ENCODE data around the gene HOMER2. TPM values are rescaled to one million over a fixed set of nuclear protein-coding genes. Genes with fewer than 3 reads are reported as not detected.

HOMER2 gene
- total and polyA plus RNA-seq, 9 of the 15 experiments (the other 6 are each of a cell fraction or from before 2014, with no cell fraction given) = 0.13 to 0.47 (median 0.29) TPM; not detected in 1

DNA sequence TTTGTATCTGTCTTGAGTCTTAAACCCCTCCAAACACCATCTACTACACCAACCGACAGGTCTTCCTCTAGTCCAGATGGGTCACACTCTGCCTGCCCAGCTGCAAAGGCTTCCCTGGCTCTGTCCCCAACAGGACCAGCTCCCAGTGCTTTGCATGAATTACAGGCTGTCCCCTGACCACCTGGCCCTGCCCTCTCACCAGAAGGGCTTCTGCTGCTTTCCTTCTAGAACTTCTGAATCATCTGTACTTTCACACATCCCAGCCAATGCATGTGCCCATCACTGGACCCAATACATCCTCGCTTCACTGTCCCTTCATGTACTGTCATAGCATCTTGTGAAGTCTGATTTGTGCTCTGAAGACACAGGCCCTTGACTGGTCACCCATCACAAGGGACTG, 53.6 kb downstream of the HOMER2 start (continued):
- TF ChIP-seq, protein P1, sequence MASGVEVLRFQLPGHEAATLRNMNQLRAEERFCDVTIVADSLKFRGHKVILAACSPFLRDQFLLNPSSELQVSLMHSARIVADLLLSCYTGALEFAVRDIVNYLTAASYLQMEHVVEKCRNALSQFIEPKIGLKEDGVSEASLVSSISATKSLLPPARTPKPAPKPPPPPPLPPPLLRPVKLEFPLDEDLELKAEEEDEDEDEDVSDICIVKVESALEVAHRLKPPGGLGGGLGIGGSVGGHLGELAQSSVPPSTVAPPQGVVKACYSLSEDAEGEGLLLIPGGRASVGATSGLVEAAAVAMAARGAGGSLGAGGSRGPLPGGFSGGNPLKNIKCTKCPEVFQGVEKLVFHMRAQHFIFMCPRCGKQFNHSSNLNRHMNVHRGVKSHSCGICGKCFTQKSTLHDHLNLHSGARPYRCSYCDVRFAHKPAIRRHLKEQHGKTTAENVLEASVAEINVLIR (CRISPR knock-in tag; IDR thresholded peaks at IDR 0.05) = no peak
- TF ChIP-seq, protein P2, sequence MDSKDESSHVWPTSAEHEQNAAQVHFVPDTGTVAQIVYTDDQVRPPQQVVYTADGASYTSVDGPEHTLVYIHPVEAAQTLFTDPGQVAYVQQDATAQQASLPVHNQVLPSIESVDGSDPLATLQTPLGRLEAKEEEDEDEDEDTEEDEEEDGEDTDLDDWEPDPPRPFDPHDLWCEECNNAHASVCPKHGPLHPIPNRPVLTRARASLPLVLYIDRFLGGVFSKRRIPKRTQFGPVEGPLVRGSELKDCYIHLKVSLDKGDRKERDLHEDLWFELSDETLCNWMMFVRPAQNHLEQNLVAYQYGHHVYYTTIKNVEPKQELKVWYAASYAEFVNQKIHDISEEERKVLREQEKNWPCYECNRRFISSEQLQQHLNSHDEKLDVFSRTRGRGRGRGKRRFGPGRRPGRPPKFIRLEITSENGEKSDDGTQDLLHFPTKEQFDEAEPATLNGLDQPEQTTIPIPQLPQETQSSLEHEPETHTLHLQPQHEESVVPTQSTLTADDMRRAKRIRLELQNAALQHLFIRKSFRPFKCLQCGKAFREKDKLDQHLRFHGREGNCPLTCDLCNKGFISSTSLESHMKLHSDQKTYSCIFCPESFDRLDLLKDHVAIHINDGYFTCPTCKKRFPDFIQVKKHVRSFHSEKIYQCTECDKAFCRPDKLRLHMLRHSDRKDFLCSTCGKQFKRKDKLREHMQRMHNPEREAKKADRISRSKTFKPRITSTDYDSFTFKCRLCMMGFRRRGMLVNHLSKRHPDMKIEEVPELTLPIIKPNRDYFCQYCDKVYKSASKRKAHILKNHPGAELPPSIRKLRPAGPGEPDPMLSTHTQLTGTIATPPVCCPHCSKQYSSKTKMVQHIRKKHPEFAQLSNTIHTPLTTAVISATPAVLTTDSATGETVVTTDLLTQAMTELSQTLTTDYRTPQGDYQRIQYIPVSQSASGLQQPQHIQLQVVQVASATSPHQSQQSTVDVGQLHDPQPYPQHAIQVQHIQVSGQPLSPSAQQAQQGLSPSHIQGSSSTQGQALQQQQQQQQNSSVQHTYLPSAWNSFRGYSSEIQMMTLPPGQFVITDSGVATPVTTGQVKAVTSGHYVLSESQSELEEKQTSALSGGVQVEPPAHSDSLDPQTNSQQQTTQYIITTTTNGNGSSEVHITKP (IDR thresholded peaks at IDR 0.05; ENCODE audit: partially characterized antibody) = no peak
- no peak for TF ChIP-seq ZNF174 (CRISPR knock-in tag; IDR thresholded peaks at IDR 0.05)

DNA sequence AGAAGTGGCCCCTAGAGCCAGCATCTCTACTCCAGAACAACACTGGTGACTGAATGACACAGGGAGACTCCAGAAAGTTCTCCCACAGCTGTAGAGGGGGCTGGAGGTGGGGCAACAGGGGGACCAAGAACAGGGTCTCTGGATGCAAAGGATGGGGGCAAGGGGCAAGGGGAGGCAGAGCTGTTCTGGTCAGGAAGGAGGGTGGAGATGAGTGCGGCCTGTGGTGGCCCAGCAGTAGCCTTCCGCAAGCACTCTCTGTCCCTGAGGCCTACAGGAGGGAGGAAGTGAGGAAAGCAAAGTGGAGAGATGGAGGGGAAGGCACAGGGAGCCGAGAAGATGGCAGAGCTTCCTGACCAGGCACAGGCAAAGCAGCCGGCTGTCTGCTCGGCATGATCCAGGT, 56.5 kb downstream of the HOMER2 start:
- Histone ChIP-seq H3K27ac (ENCODE audit: extremely low read depth, low read depth, low read length) (no peak overlapping the region), H3K4me3 (no peak overlapping the region), H3K9ac (ENCODE audit: insufficient read depth in 1 of 2, low read depth in 2 of 2, low read length in 2 of 2) (no peak overlapping the region), H4K20me1 (replicated peaks; ENCODE audit: control insufficient read depth, insufficient read depth, low read length) (peaks cover 2% of the 10 kb centered on the region; the same call in 1 of the 2 replicates), H3K4me2 (ENCODE audit: insufficient read depth, low read length) (no peak overlapping the region), H3K79me2 (ENCODE audit: control insufficient read depth, insufficient read depth, low read length) (no peaks in the 10 kb centered on the region), H3K4me1 (replicated peaks in 1 of 2; ENCODE audit: control insufficient read depth in 2 of 2, insufficient read depth in 2 of 2, low read length in 2 of 2) (peaks cover 3 to 7% of the 10 kb centered on the region in 2 experiments; a peak in 1 of 5 replicates), H3K27me3 (ENCODE audit: control insufficient read depth in 2 of 2, insufficient read depth in 2 of 2, low read length in 2 of 2) (peaks cover 35 to 46% of the 10 kb centered on the region in 2 experiments), H3K36me3 (ENCODE audit: control insufficient read depth, insufficient read depth, low read length) (no peaks in the 10 kb centered on the region), H3K9me1 (ENCODE audit: control insufficient read depth, insufficient read depth, low read length) (no peaks in the 10 kb centered on the region), H2AFZ (ENCODE audit: low read depth, low read length) (no peak overlapping the region), H3K9me3 (replicated peaks; ENCODE audit: control insufficient read depth, insufficient read depth, low read depth, low read length) (no peaks in the 10 kb centered on the region)
- TF ChIP-seq MECOM (CRISPR knock-in tag; IDR thresholded peaks at IDR 0.05) = no peak
- no peak for TF ChIP-seq MAFG (tag; conservative IDR thresholded peaks at IDR 0.05)
- no TSS peak for BruUV-seq (replicated peaks)
- no peak for FAIRE-seq
- in situ Hi-C loops (cut with MboI) (no loop called here), intact Hi-C loops (cut with micrococcal nuclease) (no loop called here)
- ChIA-PET POLR2A (no interaction called here), CTCF (ENCODE audit: low intra/inter-chr PET ratio) (no interaction called here)
- 3% methylated on average over 3 of the region's 5 CpGs for WGBS (ENCODE audit: insufficient coverage, low coverage, missing lambda C conversion rate)
- no peak for DNase-seq (ENCODE audit: extremely low read depth in 1 of 4, low spot score in 3 of 4)
- peak; percentile 36; the same call in 2 of the 3 replicates for ATAC-seq

Data from K562 (cell line).